Measurements from ENCODE around the gene RREB1.
"Not testable (repeated sequence)": the region's sequence is repeated elsewhere in the genome, so short reads cannot be mapped to it uniquely, and the experiment has no call there.

RREB1 gene

DNA sequence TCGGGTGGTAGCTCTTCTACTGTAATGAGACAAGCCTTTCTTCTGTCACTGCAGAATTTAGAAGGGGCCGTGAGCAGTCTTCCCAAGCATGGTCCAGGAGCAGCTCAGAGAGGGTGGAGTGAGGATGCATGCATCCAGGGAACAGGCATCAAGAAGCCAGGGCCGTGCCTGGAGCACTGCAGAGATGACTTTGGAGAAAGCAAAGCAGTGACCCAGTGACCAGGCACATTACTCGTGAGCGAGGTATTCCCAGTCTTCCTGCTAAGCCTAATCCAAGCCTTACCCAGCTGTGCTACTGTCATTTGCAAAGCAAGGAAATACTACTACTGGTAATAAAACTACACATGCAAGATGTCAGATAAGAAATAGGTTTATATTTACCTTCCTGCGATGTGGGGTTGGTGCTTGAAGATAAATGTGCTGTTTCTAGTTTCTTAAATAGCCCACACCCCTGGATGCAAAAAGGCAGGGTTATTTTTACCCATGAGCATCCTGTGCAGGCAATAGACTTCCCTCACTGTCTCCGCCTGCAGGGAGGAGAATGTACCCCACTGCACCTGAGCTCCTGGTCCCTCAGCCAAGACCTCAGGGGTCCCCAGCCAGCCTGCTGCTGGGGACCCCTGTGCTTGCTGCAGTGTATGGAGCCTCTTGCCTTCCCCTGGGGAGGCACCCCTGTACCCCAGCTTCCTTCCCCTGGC is 142.3 kb downstream of the RREB1 start:
- no peak for DNase-seq

DNA sequence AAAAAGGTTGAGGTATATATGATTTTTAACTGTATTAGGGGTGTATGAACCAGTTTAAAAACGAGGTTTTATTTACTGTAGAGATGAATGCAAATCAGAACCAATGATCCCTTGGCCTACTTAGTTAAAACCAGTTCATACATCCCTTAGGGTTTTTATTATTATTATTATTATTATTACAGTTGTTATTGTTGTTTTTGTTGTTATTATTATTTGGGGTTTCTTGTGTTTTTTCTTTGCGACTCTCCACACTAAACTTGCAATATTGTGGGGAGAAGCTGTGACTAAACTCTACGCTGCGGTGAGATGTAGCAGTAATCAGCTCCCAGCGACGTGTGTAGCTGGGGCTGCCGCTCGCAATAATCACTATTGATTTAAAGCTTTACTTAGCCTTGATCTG is 143.1 kb downstream of the RREB1 start:
- no peak for DNase-seq

DNA sequence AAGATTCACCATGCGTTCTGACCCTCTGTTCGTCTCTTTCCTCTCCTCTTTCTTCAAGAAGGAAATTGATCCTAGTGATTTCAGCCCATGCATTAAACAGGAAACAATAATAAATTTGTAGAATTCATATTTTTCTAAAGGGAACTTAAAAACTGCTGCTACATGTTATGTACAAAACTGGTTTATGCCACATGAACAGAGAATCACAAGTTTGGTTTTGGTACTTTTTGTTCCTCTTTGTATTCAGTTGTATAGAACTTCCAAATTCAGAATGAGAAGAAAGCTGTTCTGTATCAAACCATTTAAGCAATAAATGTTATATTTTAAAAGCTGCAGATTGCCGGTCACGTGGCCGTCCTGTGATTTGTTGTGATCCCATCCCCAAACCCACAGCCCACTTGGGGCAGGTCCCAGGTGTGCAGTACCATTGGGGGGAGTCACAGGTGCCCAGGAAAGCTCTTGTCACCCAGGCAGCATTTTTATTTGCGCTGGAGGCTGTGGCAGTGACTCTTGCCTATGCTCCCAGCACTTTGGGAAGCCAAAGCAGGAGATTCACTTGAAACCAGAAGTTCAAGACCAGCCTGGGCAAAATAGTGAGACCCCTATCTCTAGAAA is 144.0 kb downstream of the RREB1 start:
- no peak for DNase-seq

DNA sequence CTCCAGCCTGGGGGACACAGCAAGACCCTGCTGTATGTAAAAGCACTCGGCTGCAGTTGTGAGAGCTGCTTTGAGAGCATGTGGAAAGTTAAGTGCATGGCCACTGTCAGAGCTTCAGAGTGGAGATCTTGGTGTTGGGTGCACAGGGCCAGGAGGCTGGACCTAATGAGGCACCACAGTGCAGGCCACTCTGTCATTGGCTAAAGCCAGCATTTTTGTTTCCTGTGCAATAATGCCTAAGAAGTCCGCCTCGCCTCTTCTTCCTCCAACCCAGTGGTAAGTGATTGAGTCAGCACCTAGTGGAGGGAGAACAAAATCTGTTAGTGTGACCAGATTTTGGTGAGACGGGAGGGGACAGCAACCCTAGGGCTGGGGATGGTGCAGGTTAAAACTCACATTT is 144.6 kb downstream of the RREB1 start:
- DNase-seq = no peak

DNA sequence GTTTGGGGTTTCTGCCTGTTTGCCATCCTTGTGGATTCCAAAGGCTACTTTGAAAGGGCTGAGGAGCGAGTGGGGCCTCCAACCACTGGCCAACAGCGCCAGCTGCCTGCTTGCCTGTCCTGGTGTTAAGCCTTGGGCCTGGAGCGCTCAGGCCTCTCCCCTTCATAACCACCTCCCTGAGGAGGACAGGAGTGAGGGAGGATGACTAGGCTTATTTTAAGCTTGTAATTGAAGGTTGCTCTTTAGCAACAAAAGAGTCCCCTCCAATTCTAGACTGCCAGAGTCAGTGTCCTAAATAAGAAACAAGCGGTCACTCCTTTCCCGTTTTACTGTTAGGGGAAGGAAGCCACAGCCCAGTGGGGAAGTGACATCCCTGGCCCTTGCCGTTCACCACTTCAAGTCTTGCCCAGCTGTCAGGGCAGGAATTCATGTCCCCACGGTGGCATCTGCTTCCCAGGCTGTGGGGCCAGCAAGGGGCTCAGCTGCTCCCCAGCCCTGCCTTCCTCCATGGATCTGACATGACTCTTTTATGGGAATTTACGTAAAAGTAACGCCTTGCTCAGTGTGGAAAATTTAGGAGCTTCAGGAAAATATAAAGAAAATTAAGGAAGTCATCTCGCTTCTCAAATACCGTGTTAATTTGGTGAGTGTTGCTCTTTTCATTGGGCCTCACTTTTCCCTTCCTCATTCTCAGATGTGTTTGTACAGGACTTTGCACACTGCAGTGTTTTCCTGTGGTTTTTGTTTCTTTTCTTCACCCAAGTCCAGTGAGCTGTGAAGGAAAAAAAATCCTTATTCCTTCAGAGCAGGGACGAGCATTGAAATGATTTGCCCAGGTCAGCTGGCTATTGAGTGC is 147.4 kb downstream of the RREB1 start:
- DNase-seq = no peak

DNA sequence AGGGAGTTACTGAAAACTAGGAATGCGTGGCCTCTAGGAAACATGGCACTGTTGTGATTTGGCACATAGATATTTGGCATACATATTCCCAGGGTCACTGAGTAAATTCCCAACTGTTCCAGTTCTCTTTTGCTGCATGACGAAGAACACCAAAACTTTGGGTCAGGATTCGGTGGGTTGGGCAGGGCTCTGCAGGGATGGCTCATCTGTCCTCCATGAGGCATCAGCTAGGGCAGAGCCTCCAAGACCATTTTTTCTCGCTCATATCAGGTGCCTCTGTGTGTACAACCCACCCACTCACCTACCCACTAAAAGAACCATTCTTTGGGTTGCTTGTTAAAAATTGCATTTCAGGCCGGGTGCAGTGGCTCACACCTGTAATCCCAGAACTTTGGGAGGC is 148.2 kb downstream of the RREB1 start:
- no peak for DNase-seq

DNA sequence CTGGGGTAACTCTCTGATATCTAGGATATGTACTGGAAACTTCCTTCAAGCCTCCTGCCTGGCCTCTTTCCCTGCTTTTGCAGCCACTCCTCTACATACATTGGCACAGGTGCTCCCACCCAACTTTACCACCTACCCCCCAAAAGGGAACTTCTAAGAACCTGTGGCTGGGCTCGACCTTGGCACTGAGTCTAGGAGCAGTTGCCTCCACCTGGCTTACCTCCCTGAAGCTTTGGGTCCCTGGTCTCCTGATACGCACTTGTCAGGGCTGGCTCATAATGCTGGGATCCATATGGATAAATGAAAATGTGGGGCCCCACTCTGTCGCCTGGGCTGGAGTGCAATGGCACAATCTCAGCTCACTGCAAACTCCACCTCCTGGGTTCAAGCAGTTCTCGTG is 149.0 kb downstream of the RREB1 start:
- no peak for DNase-seq

DNA sequence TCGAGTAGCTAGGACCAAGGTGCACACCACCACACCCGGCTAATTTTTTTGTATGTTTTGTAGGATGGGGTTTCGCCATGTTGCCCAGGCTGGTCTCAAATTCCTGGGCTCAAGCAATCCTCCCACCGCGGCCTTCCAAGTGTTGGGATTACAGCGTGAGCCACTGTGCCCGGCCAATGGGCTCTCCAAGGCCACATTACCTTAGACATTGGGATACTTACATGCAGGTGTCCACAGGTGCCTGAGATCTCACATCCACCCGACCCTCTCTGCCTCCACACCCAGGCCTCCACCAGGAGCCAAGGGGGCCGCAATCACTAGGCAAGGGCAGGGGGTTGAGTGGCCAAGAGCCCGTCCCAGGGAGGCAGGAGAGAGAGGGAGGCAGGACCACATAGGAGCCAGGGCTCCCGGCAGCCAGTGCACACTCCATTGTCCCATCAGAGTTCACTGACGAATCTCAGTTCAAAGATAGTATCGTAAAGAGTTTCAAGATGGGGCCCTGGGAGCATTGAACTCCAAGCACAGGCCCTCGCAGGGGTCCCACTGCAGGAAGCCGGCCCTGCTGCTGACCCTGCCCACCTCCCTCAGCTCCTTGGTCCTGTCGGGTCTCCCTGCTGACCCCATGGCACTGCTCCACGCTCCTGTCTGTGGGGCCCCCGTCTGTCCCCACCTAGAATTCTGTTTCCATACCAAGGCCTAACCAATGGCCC is 149.9 kb downstream of the RREB1 start:
- DNase-seq = no peak

DNA sequence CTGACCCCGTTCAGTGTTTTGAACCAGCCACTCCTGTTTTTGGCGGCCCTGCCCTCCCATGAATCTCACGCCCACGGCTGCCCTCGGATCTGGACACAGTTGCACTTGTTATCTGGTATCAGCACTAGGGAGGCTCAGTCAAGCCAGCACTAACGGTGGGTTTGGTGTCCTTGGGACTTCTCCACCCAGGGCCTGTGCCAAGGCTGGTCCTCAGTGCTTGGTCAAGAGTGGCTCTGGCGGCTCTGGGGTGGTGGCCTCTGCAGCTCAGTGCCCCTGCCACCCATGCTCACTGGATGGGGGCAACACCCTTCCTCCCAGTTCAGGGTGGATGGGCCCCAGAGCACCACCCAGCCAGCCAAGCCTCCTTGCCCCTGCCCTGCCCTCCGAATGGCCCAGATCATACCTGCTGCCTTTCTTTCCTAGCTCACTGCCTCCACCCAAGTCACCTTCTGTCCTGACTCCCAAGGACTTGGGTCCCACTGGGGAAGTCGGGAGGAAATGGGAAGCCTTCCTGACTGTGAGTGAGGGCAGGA is 150.5 kb downstream of the RREB1 start:
- DNase-seq = no peak

DNA sequence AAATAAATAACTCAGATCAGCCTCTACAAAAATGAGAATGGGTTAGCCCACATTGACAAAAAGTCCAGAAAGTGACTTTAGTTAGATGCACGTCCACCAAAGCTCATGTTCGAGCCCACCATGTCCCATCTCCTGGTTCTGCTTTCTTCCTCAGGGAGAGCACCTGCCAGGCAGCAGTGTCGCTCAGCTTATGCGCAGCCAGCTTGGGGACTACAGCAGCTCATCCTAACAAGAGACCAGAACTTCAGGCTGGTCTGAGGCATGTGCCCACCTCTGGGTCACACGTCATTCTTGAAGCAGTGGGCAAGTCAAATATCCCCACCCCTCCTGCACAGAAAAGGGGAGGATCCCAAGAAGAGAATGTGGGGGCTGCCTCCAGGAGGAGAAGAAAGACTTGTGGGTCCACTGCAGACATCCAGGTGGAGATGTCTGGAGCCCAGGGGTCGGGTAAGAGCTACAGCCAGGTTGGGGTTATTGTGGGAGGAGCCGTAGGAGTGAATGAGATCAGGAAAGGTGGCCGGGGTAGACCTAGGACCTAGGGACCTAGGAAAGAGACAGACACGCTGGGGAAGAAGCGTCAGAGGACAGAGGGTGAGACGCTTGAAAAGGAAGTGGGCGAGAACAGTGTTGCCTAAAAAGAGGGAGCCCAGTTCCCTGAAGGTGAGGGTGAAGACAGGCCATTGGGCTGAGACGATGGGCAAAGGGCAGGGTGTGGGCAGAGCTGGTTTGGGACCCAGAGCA is 152.7 kb downstream of the RREB1 start:
- DNase-seq = no peak

DNA sequence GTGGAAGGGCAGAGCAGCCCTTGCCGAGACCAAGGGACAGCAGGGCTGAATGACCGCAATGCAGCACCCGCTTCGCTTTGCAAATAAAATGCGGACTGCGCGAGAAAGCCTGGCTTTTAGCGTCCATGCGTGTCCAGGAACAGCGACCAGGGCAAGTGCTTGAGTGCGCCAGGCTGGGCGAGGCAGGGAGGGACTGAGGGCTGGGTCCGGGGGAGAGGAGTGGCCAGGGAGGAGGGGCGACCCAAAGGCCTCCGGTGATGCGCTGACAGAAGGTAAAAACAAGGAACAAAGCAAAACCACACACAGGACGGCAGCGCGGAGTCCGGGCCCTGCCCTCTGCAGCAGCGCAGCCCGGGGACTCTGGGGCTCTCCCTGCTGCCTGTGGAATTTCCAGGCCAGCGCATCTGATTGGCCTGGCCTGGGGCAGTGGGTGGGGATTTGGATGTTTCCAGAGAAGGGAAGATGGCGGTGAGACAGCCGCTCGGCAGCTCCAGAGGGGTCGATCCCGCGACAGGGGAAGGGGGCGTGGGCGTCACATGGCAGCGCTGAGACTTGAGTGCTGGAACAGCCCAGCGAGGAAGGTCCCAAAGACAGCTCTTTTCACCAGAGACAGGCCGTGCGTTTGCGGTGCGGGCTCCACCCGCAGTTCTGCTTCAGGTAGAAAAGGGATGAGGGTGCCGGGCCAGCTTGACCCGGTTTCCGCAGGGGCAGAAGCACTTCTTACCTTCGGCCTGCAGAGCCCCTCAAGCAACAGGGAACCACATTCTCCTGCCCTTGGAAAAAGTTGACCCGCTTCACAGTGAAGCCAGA is 153.5 kb downstream of the RREB1 start:
- peak in 1 of 2 experiments; percentile 63 for DNase-seq

DNA sequence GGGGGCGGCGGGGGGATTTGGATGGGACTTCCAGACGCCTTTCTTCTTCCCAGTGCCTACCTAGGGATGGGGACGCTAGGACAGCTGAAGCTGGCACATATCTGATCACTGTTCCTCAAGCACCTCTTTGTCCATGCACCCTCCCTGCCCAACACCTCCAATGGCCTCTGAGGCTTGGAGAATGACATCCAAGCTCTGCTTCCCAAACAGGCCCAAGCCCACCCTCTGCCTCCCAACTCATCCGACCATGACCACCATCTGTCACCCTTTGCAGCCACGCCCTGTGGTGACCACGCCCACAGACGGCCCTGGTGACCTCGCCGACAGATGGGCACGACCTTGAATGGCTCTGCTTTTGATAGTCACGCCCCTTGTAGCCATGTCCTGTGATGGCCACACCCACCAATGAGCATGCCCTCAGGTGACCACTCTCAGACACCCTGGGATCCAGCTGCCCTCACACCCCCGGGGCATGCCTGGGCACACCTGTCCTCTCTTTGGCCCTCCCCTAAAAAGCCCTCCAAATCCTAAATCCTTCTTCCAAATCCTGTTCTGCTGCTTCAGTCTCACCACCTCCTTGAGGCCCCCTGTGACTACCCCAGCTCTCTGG is 154.2 kb downstream of the RREB1 start:
- no peak for DNase-seq

DNA sequence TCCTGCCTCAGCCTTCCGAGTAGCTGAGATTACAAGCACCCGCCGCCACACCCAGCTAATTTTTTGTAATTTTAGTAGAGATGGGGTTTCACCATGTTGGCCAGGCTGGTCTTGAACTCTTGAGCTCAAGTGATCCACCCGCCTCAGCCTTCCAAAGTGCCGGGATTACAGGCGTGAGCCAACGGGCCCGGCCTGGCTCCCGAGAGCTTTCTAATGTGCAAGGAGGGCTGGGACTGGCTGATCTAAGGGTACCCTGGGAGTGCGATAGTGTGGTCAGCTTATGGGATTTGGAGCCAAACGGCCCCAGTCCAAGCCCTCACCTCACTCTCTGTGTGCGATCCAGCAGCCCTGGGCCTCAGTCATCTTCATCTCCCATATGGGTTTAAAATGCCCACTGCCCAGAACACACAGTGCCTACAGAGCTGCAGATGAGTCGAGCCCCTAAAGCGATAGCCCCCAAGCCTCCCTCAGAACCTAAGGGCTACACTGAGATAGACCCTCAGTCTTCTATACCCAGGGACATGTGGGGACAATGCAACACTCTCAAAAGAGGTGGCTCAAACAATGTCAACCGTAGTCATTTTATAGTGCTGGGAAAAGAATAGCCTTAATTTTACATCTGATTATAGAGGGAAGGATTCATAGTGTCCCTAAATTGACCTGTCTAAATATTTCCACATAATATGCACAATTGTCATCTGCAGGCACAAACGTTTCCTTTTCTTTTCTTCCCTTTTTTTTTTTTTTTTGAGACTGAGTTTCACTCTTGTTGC is 155.2 kb downstream of the RREB1 start:
- no peak for DNase-seq

DNA sequence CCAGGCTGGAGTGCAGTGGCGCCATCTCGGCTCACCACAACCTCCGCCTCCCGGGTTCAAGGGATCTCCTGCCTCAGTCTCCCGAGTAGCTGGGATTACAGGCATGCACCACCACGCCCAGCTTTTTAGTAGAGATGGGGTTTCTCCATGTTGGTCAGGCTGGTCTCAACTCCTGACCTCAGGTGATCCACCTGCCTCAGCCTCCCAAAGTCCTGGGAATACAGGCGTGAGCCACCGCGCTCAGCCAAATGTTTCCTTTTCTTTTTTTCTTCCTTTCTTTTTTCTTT is 155.7 kb downstream of the RREB1 start:
- DNase-seq = not testable (repeated sequence)

DNA sequence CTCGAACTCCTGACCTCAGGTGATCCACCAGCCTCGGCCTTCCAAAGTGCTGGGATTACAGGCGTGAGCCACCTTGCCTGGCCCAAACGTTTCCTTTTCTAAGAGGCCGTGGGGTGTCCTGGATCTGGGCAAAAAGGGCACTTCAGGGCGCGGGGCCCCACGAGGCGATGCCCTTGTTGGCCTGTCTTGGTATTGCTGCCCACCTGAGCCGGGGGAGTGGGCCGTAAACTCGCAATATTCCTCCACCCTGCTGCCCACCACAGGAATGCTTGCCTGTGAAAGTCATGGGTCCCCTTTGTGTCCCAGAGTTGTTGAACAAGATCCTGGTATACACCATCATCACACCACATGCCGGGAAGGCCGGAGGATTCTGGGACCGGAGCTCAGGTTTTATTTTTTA is 156.3 kb downstream of the RREB1 start:
- DNase-seq = no peak

DNA sequence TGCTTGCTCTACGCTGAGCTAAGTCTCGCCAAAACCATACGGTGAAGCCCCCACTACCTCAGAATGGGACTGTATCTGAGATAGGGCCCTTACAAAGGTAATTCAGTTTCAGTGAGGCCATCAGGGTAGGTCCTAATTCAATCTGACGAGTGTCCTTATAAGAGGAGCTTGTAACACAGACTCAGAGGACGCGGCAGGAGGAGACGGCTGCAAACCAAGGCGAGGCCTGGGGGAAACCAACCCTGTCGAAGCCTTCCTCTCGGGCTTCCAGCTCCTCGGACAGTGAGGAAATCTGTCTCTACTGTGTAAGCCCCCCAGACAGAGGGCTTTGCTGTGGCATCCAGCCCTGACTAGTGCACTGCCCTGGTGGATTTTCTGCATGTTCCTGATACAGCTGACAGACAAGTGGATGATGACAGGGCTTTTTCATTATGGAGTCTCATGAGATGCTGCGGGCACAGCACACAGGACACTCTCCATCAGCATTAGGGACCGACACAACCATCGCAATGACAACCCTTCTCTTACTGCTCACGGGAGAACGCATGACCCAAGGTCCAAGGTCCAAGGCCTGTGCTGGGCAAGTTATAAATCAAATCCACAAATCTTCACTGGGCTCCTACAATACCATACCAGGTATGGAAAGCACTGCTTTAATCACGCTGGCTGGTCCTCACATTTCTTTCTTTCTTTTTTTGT is 157.1 kb downstream of the RREB1 start:
- DNase-seq = no peak

DNA sequence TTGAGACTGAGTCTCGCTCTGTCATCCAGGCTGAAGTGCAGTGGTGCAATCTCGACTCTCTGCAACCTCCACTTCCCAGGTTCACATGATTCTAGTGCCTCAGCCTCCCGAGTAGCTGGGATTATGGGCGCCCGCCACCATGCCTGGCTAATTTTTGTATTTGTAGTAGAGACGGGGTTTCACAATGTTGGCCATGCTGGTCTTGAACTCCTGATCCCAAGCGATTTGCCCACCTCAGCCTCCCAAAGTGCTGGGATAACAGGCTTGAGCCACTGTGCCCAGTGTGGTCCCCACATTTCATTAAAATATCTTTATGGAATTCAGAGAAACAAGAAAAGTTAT is 157.6 kb downstream of the RREB1 start:
- not testable (repeated sequence) for DNase-seq

DNA sequence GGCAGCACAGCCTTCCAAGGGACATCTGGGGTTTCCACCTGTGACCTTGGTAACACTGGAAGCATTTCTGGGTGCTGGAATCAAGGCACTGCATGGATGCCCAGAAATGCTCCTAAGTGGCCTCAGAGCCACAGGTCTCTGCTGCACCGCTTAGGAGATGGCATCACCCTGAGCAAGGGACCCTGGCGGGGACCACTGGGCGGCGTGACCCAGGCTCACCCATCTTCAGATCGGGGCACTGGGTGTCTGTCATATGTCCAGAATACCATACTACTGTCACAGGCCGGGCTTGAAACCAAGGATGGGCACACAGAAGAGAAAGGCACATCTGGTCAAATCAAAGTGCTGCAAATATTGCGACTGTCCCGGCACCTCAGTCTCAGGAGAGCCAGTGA is 159.3 kb downstream of the RREB1 start:
- DNase-seq = no peak

DNA sequence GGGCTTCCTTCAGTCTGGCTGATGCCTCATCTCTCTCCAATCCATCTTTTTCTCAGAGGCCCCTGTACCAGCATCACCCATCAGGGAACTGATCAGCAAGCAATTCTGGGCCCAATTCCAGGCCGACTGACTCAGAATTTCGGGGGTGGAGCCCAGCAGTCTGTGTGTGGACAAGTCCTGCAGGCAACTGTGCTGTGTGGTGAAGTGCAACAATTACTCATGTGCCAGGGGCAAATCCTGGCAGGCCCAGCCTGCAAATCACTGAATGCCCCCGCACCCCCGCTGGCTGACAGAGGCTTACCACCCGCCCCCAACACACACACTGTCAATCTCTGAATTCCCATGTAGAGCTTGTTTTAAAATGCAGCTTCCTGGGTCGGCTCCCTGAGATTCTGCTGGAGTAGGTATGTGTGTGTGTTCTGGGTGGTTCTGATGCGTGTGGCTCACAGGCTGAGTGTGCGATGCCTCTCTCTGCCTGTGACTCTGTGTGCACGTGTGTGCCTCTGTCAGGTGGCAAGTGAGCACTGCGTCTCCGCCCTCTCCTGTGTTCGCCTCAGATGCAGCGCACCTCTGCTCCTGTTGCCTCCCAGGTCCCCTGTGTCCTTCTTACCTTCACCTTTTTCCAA is 159.8 kb downstream of the RREB1 start:
- no peak for DNase-seq

All from cerebellar nuclear complex (tissue), 1 donor.